Thoracic aorta (tissue), 2 donors: Measurements from ENCODE around the gene FAM107B. TPM values are rescaled to one million over a fixed set of nuclear protein-coding genes. Genes with fewer than 3 reads are reported as not detected.
"Not testable (repeated sequence)": the region's sequence is repeated elsewhere in the genome, so short reads cannot be mapped to it uniquely, and the experiment has no call there.

Source experiments
- ATAC-seq: fragments of 150-250 bp; one replicate; pipeline ENCODE4 v1.8.0; 2017; ENCODE audit warnings: low read depth; ENCODE audit not compliant: insufficient number of reproducible peaks, low FRiP score
- DNase-seq: peaks from one replicate; pipeline ENCODE4 v3.0.0-alpha.2; 2020; ENCODE audit warnings: low spot score
- H3K27ac ChIP-seq, 2 donors: fragments of 200-600 bp; sonication (generic); 1 replicate in 1 of 2; 2 replicates in 1 of 2; pipeline ENCODE4 v1.5.1; 2016; ENCODE audit warnings: mild to moderate bottlenecking in 2 of 2, moderate library complexity in 2 of 2
- H3K27me3 ChIP-seq: fragments of 200-600 bp; sonication (generic); replicated peaks from 2 replicates; pipeline ENCODE4 v1.6.0; 2016; ENCODE audit warnings: mild to moderate bottlenecking; ENCODE audit not compliant: insufficient read depth
- H3K36me3 ChIP-seq: fragments of 200-600 bp; sonication (generic); one replicate; pipeline ENCODE4 v1.5.1; 2016
- H3K4me1 ChIP-seq, 2 donors: fragments of 200-600 bp; sonication (generic); 1 replicate in 1 of 2; 2 replicates in 1 of 2; pipeline versions ENCODE4 v1.5.1 to v1.6.0; 2016; ENCODE audit warnings: low read depth in 2 of 2, mild to moderate bottlenecking in 1 of 2; ENCODE audit not compliant: control insufficient read depth in 1 of 2
- H3K4me3 ChIP-seq: fragments of 200-600 bp; sonication (generic); 2 replicates; pipeline ENCODE4 v1.5.1; 2016; ENCODE audit warnings: mild to moderate bottlenecking
- H3K9me3 ChIP-seq: fragments of 200-600 bp; sonication (generic); 2 replicates; pipeline ENCODE4 v1.5.1; 2016
- total RNA-seq, 2 donors: library from RNA; depleted of rRNA; stranded (reverse); fragments of >200 nt; gene quantifications; one replicate each; pipeline versions ENCODE4 v1.1.0 to v1.2.3, GENCODE V29; 2016
- TF ChIP-seq, protein P1 (sequence below): fragments of 200-600 bp; sonication (generic); IDR thresholded peaks from one replicate; pipeline ENCODE4 v1.5.1; 2019; ENCODE audit warnings: antibody characterized with exemption

FAM107B gene
- total RNA-seq, 2 donors from 2014 or later = 33.6 to 50.6 TPM

DNA sequence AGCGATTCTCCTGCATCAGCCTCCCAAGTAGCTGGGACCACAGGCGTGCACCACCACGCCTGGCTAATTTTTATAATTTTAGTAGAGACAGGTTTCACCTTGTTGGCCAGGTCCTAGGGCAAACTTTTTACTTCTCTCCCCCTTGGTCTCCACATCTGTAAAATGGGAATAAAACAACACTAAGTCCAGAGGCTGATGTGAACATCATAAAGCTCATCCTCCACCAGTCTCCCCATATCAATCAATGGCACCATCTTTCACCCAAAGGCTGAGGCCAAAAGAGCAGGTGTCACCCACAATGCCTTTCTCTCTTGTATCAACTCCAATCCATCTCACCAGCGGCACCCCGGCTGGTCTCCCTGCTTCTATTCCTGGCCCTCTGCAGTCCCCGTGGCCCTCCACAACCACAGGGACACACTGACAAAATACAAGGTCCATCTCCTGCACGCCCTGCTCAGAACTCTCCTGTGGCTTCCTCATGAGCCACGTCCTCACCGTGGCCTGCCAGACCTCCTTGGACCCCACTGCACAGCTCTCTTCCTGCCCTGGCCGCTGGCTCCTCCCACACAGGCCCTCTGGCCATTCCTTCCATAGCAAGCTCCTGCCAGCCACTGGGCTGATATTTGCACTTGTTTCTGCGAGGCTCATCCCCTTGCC is 179.0 kb downstream of the FAM107B start:
- no peaks in the 10 kb centered on the region for H3K9me3 ChIP-seq
- no peaks in the 10 kb centered on the region for H3K27me3 ChIP-seq
- TF ChIP-seq, protein P1, sequence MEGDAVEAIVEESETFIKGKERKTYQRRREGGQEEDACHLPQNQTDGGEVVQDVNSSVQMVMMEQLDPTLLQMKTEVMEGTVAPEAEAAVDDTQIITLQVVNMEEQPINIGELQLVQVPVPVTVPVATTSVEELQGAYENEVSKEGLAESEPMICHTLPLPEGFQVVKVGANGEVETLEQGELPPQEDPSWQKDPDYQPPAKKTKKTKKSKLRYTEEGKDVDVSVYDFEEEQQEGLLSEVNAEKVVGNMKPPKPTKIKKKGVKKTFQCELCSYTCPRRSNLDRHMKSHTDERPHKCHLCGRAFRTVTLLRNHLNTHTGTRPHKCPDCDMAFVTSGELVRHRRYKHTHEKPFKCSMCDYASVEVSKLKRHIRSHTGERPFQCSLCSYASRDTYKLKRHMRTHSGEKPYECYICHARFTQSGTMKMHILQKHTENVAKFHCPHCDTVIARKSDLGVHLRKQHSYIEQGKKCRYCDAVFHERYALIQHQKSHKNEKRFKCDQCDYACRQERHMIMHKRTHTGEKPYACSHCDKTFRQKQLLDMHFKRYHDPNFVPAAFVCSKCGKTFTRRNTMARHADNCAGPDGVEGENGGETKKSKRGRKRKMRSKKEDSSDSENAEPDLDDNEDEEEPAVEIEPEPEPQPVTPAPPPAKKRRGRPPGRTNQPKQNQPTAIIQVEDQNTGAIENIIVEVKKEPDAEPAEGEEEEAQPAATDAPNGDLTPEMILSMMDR = no peak
- H3K4me1 ChIP-seq = no peaks in the 10 kb centered on the region
- H3K36me3 ChIP-seq = no peaks in the 10 kb centered on the region
- no peak for DNase-seq
- H3K27ac ChIP-seq = no peak overlapping the region
- H3K4me3 ChIP-seq = no peak overlapping the region
- no peak for ATAC-seq

- Histone ChIP-seq H3K4me3 (no peak overlapping the region), H3K9me3 (no peaks in the 10 kb centered on the region), H3K27ac (no peak overlapping the region), H3K27me3 (no peaks in the 10 kb centered on the region), H3K4me1 (no peaks in the 10 kb centered on the region), H3K36me3 (no peaks in the 10 kb centered on the region)
- TF ChIP-seq, protein P1 = no peak
- no peak for DNase-seq
- no peak for ATAC-seq
These were observed 179.7 kb downstream of the FAM107B start for GRCh38 chr10:14594878-14595525.

GRCh38 chr10:14593806-14594205 is 180.9 kb downstream of the FAM107B start:
- DNase-seq = no peak
- ATAC-seq = no peak
- peaks cover under 1 to 1% of the 10 kb centered on the region in 2 donors for H3K4me1 ChIP-seq
- no peaks in the 10 kb centered on the region for H3K36me3 ChIP-seq
- no peaks in the 10 kb centered on the region for H3K27me3 ChIP-seq
- TF ChIP-seq, protein P1 = no peak
- no peak overlapping the region for H3K27ac ChIP-seq
- no peaks in the 10 kb centered on the region for H3K9me3 ChIP-seq
- no peak overlapping the region for H3K4me3 ChIP-seq

DNA sequence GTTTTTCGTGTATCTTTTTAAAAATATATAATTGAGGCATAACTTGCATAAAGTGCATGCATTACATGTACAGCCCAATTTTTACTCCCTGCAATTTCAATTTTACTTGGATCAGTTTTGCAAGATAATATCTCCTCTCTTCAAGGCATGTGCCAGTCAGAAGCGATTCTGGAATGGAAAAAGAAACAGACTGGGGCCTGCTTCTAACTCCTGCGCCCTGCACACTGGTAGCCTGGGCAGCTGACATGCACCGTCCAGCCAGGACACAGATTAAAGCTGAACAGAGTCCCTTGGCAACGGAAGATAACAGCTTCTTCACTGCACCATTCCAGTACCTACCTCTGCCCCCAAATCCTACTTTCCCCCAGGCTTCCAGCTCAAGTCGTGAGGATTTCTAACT is 182.1 kb downstream of the FAM107B start:
- TF ChIP-seq, protein P1 = no peak
- Histone ChIP-seq H3K9me3 (no peaks in the 10 kb centered on the region), H3K36me3 (no peaks in the 10 kb centered on the region), H3K4me3 (no peak overlapping the region), H3K4me1 (peaks cover 9 to 13% of the 10 kb centered on the region in 2 donors), H3K27me3 (no peaks in the 10 kb centered on the region), H3K27ac (no peak overlapping the region)
- DNase-seq = no peak
- no peak for ATAC-seq

GRCh38 chr10:14592026-14592425 is 182.7 kb downstream of the FAM107B start:
- H3K9me3 ChIP-seq = no peaks in the 10 kb centered on the region
- H3K27ac ChIP-seq = no peak overlapping the region
- TF ChIP-seq, protein P1 = no peak
- H3K4me1 ChIP-seq = peaks cover 12 to 17% of the 10 kb centered on the region in 2 donors
- no peak for DNase-seq
- H3K4me3 ChIP-seq = no peak overlapping the region
- no peak for ATAC-seq
- no peaks in the 10 kb centered on the region for H3K27me3 ChIP-seq
- H3K36me3 ChIP-seq = no peaks in the 10 kb centered on the region

GRCh38 chr10:14588938-14589294 is 185.8 kb downstream of the FAM107B start:
- not testable (repeated sequence) for DNase-seq, H3K9me3 ChIP-seq, H3K27me3 ChIP-seq, H3K4me3 ChIP-seq, H3K36me3 ChIP-seq, ATAC-seq
- Histone ChIP-seq H3K4me1 (peaks cover 15 to 17% of the 10 kb centered on the region in 2 donors), H3K27ac (peak overlapping the region; percentile 52 to 79)
